HEK293 (cell line): ENCODE results near the gene GJB2.

Source experiments
- BCL11B ChIP-seq: fragments of 450-650 bp; formaldehyde crosslinking; IDR thresholded peaks from 2 replicates; pipeline ENCODE4 v1.5.1; 2016; ENCODE audit warnings: low read depth, missing biosample characterization, missing genetic modification characterization
- GLIS2 ChIP-seq: fragments of 450-650 bp; formaldehyde crosslinking; IDR thresholded peaks from 2 replicates; pipeline ENCODE4 v1.5.1; 2016; ENCODE audit warnings: missing biosample characterization, missing genetic modification characterization
- HOXC10 ChIP-seq: sonication (generic); formaldehyde crosslinking; IDR thresholded peaks from 2 replicates; pipeline ENCODE4 v1.8.1; 2023; ENCODE audit warnings: mild to moderate bottlenecking, missing genetic modification reagents
- KLF1 ChIP-seq: fragments of 450-650 bp; formaldehyde crosslinking; IDR thresholded peaks from 2 replicates; pipeline ENCODE4 v1.5.1; 2016; ENCODE audit warnings: missing biosample characterization, missing genetic modification characterization
- KLF8 ChIP-seq: fragments of 450-650 bp; formaldehyde crosslinking; IDR thresholded peaks from 2 replicates; pipeline ENCODE4 v1.5.1; 2016; ENCODE audit warnings: missing biosample characterization, missing genetic modification characterization
- MZF1 ChIP-seq: fragments of 450-650 bp; formaldehyde crosslinking; IDR thresholded peaks from 2 replicates; pipeline ENCODE4 v1.5.1; 2017; ENCODE audit warnings: missing biosample characterization, missing genetic modification characterization, borderline replicate concordance
- PATZ1 ChIP-seq: fragments of 450-650 bp; formaldehyde crosslinking; IDR thresholded peaks from 2 replicates; pipeline ENCODE4 v1.5.1; 2016; ENCODE audit warnings: missing biosample characterization, missing genetic modification characterization
- SETDB1 ChIP-seq: IDR thresholded peaks from one replicate; pipeline ENCODE4 v1.6.1; 2017; ENCODE audit warnings: mild to moderate bottlenecking, low read length, moderate library complexity, mixed read lengths; ENCODE audit not compliant: insufficient read length
- ZBTB20 ChIP-seq: fragments of 450-650 bp; formaldehyde crosslinking; IDR thresholded peaks from 2 replicates; pipeline ENCODE4 v1.5.1; 2016; ENCODE audit warnings: missing biosample characterization, missing genetic modification characterization
- ZBTB21 ChIP-seq: fragments of 450-650 bp; formaldehyde crosslinking; IDR thresholded peaks from 2 replicates; pipeline ENCODE4 v1.5.1; 2017; ENCODE audit warnings: missing biosample characterization, missing genetic modification characterization
- ZNF175 ChIP-seq: fragments of 450-650 bp; formaldehyde crosslinking; IDR thresholded peaks from 2 replicates; pipeline ENCODE4 v1.5.1; 2016; ENCODE audit warnings: missing biosample characterization, missing genetic modification characterization
- ZNF211 ChIP-seq: fragments of 450-650 bp; formaldehyde crosslinking; IDR thresholded peaks from 2 replicates; pipeline ENCODE4 v1.5.1; 2016; ENCODE audit warnings: low read depth, missing biosample characterization, missing genetic modification characterization
- ZNF248 ChIP-seq: fragments of 450-650 bp; formaldehyde crosslinking; IDR thresholded peaks from 2 replicates; pipeline ENCODE4 v1.5.1; 2017; ENCODE audit warnings: missing biosample characterization, missing genetic modification characterization
- ZNF398 ChIP-seq: fragments of 450-650 bp; formaldehyde crosslinking; IDR thresholded peaks from 2 replicates; pipeline ENCODE4 v1.5.1; 2017; ENCODE audit warnings: missing biosample characterization, missing genetic modification characterization
- ZNF404 ChIP-seq: fragments of 450-650 bp; formaldehyde crosslinking; IDR thresholded peaks from 2 replicates; pipeline ENCODE4 v1.5.1; 2017; ENCODE audit warnings: missing biosample characterization, missing genetic modification characterization
- ZNF473 ChIP-seq: fragments of 450-650 bp; formaldehyde crosslinking; IDR thresholded peaks from 2 replicates; pipeline ENCODE4 v1.5.1; 2017; ENCODE audit warnings: missing biosample characterization, missing genetic modification characterization
- ZNF501 ChIP-seq: fragments of 450-650 bp; formaldehyde crosslinking; IDR thresholded peaks from 2 replicates; pipeline ENCODE4 v1.5.1; 2016; ENCODE audit warnings: missing biosample characterization, missing genetic modification characterization
- ZNF561 ChIP-seq: fragments of 450-650 bp; IDR thresholded peaks from 2 replicates; pipeline ENCODE4 v1.5.1; 2018; ENCODE audit warnings: missing biosample characterization, missing genetic modification characterization, borderline replicate concordance
- ZNF571 ChIP-seq: fragments of 450-650 bp; formaldehyde crosslinking; IDR thresholded peaks from 2 replicates; pipeline ENCODE4 v1.5.0; 2017; ENCODE audit warnings: missing biosample characterization, missing genetic modification characterization
- ZNF600 ChIP-seq: fragments of 450-650 bp; formaldehyde crosslinking; IDR thresholded peaks from 2 replicates; pipeline ENCODE4 v1.5.1; 2016; ENCODE audit warnings: missing biosample characterization, missing genetic modification characterization
- ZNF623 ChIP-seq: fragments of 450-650 bp; formaldehyde crosslinking; IDR thresholded peaks from 2 replicates; pipeline ENCODE4 v1.5.1; 2016; ENCODE audit warnings: missing biosample characterization, missing genetic modification characterization
- ZNF626 ChIP-seq: fragments of 450-650 bp; sonication (Bioruptor Pico); formaldehyde crosslinking; IDR thresholded peaks from 2 replicates; pipeline ENCODE4 v1.5.1; 2018; ENCODE audit warnings: missing biosample characterization, missing genetic modification characterization, inconsistent platforms
- ZSCAN4 ChIP-seq: fragments of 450-650 bp; formaldehyde crosslinking; IDR thresholded peaks from 2 replicates; pipeline ENCODE4 v1.5.1; 2017; ENCODE audit warnings: missing biosample characterization, missing genetic modification characterization
- ZXDB ChIP-seq: fragments of 450-650 bp; formaldehyde crosslinking; IDR thresholded peaks from 2 replicates; pipeline ENCODE4 v1.5.1; 2016; ENCODE audit warnings: missing biosample characterization, missing genetic modification characterization
- TF ChIP-seq, protein P1 (sequence below): fragments of 450-650 bp; formaldehyde crosslinking; IDR thresholded peaks from 2 replicates; pipeline ENCODE4 v1.5.1; 2016; ENCODE audit warnings: missing biosample characterization, missing genetic modification characterization, borderline replicate concordance
- TF ChIP-seq, protein P2 (sequence below): fragments of 450-650 bp; formaldehyde crosslinking; IDR thresholded peaks from 2 replicates; pipeline ENCODE4 v1.5.1; 2016; ENCODE audit warnings: missing biosample characterization, missing genetic modification characterization
- TF ChIP-seq, protein P3 (sequence below): fragments of 450-650 bp; IDR thresholded peaks from 2 replicates; pipeline ENCODE4 v1.5.1; 2018; ENCODE audit warnings: missing biosample characterization, mild to moderate bottlenecking, missing genetic modification characterization

The GJB2 gene

GRCh38 chr13:20160306-20161274, 32.1 kb downstream of the GJB2 start, which contains the start of gene GJA3 (continued):
- TF ChIP-seq ZNF398 (tag by site-specific recombination) (peak; percentile 20; the same call in 1 of the 2 replicates), GLIS2 (tag by site-specific recombination) (peak; percentile 66; the same call in 1 of the 2 replicates), SETDB1 (no peak), BCL11B (tag by site-specific recombination) (no peak), ZNF473 (tag by site-specific recombination) (no peak), HOXC10 (CRISPR knock-in tag) (no peak), MZF1 (tag by site-specific recombination) (no peak), KLF1 (tag by site-specific recombination) (peak; percentile 68), ZXDB (tag by site-specific recombination) (no peak), ZNF211 (tag by site-specific recombination) (no peak), ZNF626 (tag by site-specific recombination) (no peak), ZNF600 (tag by site-specific recombination) (peak; percentile 79), PATZ1 (peak; percentile 74), ZBTB20 (tag by site-specific recombination) (peak; percentile 51; the same call in 1 of the 2 replicates), ZNF404 (tag by site-specific recombination) (no peak), ZSCAN4 (tag by site-specific recombination) (no peak), ZNF248 (tag by site-specific recombination) (no peak), ZNF571 (no peak), KLF8 (tag by site-specific recombination) (peak; percentile 64; the same call in 1 of the 2 replicates), ZNF501 (tag by site-specific recombination) (no peak), ZBTB21 (tag by site-specific recombination) (no peak), ZNF561 (no peak; the same call in 1 of the 2 replicates), ZNF175 (tag by site-specific recombination) (no peak), ZNF623 (no peak)
- TF ChIP-seq, protein P1, sequence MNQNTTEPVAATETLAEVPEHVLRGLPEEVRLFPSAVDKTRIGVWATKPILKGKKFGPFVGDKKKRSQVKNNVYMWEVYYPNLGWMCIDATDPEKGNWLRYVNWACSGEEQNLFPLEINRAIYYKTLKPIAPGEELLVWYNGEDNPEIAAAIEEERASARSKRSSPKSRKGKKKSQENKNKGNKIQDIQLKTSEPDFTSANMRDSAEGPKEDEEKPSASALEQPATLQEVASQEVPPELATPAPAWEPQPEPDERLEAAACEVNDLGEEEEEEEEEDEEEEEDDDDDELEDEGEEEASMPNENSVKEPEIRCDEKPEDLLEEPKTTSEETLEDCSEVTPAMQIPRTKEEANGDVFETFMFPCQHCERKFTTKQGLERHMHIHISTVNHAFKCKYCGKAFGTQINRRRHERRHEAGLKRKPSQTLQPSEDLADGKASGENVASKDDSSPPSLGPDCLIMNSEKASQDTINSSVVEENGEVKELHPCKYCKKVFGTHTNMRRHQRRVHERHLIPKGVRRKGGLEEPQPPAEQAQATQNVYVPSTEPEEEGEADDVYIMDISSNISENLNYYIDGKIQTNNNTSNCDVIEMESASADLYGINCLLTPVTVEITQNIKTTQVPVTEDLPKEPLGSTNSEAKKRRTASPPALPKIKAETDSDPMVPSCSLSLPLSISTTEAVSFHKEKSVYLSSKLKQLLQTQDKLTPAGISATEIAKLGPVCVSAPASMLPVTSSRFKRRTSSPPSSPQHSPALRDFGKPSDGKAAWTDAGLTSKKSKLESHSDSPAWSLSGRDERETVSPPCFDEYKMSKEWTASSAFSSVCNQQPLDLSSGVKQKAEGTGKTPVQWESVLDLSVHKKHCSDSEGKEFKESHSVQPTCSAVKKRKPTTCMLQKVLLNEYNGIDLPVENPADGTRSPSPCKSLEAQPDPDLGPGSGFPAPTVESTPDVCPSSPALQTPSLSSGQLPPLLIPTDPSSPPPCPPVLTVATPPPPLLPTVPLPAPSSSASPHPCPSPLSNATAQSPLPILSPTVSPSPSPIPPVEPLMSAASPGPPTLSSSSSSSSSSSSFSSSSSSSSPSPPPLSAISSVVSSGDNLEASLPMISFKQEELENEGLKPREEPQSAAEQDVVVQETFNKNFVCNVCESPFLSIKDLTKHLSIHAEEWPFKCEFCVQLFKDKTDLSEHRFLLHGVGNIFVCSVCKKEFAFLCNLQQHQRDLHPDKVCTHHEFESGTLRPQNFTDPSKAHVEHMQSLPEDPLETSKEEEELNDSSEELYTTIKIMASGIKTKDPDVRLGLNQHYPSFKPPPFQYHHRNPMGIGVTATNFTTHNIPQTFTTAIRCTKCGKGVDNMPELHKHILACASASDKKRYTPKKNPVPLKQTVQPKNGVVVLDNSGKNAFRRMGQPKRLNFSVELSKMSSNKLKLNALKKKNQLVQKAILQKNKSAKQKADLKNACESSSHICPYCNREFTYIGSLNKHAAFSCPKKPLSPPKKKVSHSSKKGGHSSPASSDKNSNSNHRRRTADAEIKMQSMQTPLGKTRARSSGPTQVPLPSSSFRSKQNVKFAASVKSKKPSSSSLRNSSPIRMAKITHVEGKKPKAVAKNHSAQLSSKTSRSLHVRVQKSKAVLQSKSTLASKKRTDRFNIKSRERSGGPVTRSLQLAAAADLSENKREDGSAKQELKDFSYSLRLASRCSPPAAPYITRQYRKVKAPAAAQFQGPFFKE (tag by site-specific recombination), result no peak
- TF ChIP-seq, protein P2, sequence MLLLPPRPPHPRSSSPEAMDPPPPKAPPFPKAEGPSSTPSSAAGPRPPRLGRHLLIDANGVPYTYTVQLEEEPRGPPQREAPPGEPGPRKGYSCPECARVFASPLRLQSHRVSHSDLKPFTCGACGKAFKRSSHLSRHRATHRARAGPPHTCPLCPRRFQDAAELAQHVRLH (tag by site-specific recombination), result 0 out of 2 replicates have a peak, but pooled peaks have one; percentile 18
- TF ChIP-seq, protein P3, sequence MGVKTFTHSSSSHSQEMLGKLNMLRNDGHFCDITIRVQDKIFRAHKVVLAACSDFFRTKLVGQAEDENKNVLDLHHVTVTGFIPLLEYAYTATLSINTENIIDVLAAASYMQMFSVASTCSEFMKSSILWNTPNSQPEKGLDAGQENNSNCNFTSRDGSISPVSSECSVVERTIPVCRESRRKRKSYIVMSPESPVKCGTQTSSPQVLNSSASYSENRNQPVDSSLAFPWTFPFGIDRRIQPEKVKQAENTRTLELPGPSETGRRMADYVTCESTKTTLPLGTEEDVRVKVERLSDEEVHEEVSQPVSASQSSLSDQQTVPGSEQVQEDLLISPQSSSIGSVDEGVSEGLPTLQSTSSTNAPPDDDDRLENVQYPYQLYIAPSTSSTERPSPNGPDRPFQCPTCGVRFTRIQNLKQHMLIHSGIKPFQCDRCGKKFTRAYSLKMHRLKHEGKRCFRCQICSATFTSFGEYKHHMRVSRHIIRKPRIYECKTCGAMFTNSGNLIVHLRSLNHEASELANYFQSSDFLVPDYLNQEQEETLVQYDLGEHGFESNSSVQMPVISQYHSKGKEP, result no peak
